Endometrial microvascular endothelial cells (primary cell): ENCODE measurements around the gene DCST1. TPM values are rescaled to one million over a fixed set of nuclear protein-coding genes. Genes with fewer than 3 reads are reported as not detected.

Source experiments
- in situ Hi-C: cut with HindIII; loops from 2 replicates; pipeline ENCODE4 v1.10.0; 2017; ENCODE audit warnings: low sequenced_read_pairs, low pct_unique_long_range_greater_than_20kb; ENCODE audit errors: inconsistent ontology term
- total RNA-seq: library from RNA; depleted of rRNA; stranded (reverse); fragments of >200 nt; gene quantifications from one replicate; pipeline ENCODE4 v1.2.3, GENCODE V29; 2015; ENCODE audit errors: inconsistent ontology term

Gene DCST1
- total RNA-seq, 1 donor from 2014 or later: not detected

- in situ Hi-C loops: no loop called here
Measured at GRCh38 chr1:155044812-155045657, 11.4 kb downstream of the DCST1 start.

GRCh38 chr1:155048449-155049334 lies 15.1 kb downstream of the DCST1 start:
- in situ Hi-C loops: no loop called here

- in situ Hi-C loops: no loop called here
Measured at GRCh38 chr1:155049651-155050559, 16.3 kb downstream of the DCST1 start.

GRCh38 chr1:155050560-155051341 lies 17.1 kb downstream of the DCST1 start, which contains the start of gene ADAM15:
TSS of gene ADAM15 (plus strand) at chr1:155051316. CDS start at chr1:155051387, 71 bp downstream.
- in situ Hi-C loops: no loop called here

GRCh38 chr1:155051342-155051776 lies 17.7 kb downstream of the DCST1 start:
- in situ Hi-C loops: no loop called here

- in situ Hi-C loops: no loop called here
Measured at GRCh38 chr1:155051777-155052398, 18.3 kb downstream of the DCST1 start.

GRCh38 chr1:155052439-155053395 lies 19.1 kb downstream of the DCST1 start:
- in situ Hi-C loops: no loop called here

GRCh38 chr1:155053531-155054105 lies 20.0 kb downstream of the DCST1 start:
- in situ Hi-C loops: no loop called here

GRCh38 chr1:155057104-155057503 lies 23.5 kb downstream of the DCST1 start:
- in situ Hi-C loops: no loop called here

- in situ Hi-C loops: no loop called here
Measured at GRCh38 chr1:155057788-155058211, 24.2 kb downstream of the DCST1 start.

- in situ Hi-C loops: loop anchor here (10.0 kb wide), 1 partner anchor 46 kb away; no protein-coding TSS in a partner anchor
Measured at GRCh38 chr1:155060736-155061135, 27.1 kb downstream of the DCST1 start.

GRCh38 chr1:155061381-155062150 lies 27.9 kb downstream of the DCST1 start:
- in situ Hi-C loops: loop anchor here (10.0 kb wide), 1 partner anchor 47 kb away; no protein-coding TSS in a partner anchor

GRCh38 chr1:155062151-155062686 lies 28.6 kb downstream of the DCST1 start:
- in situ Hi-C loops: loop anchor here (10.0 kb wide), 1 partner anchor 47 kb away; no protein-coding TSS in a partner anchor

GRCh38 chr1:155062702-155063411 lies 29.2 kb downstream of the DCST1 start:
- in situ Hi-C loops: loop anchor here (10.0 kb wide), 1 partner anchor 48 kb away; no protein-coding TSS in a partner anchor
